GM19238 (cell line): ENCODE results near the gene IL24.
A peak's percentile ranks its signal among the peaks of the same experiment; 100 is the strongest.
"Not testable (repeated sequence)": the region's sequence is repeated elsewhere in the genome, so short reads cannot be mapped to it uniquely, and the experiment has no call there.

Experiments
- DNase-seq: peaks from one replicate; pipeline ENCODE4 v3.0.0; 2011; ENCODE audit warnings: low spot score; ENCODE audit not compliant: insufficient read length

Gene IL24

GRCh38 chr1:206897175-206897574 is at the start of gene IL24:
TSS of gene IL24 (plus strand) at chr1:206897443. CDS start at chr1:206897833, 390 bp downstream.
- DNase-seq = no peak

- no peak for DNase-seq
These were observed 49.3 kb upstream of the IL24 start for GRCh38 chr1:206847946-206848345.

GRCh38 chr1:206850401-206850800 is 46.8 kb upstream of the IL24 start:
- DNase-seq = no peak

- DNase-seq = no peak
These were observed 45.8 kb upstream of the IL24 start for GRCh38 chr1:206851341-206852010.

GRCh38 chr1:206852662-206853061 is 44.6 kb upstream of the IL24 start:
- DNase-seq = not testable (repeated sequence)

GRCh38 chr1:206853696-206854095 is 43.5 kb upstream of the IL24 start:
- not testable (repeated sequence) for DNase-seq

- DNase-seq = no peak
These were observed 42.7 kb upstream of the IL24 start for GRCh38 chr1:206854401-206855129.

GRCh38 chr1:206855859-206856258 is 41.4 kb upstream of the IL24 start:
- DNase-seq = no peak

GRCh38 chr1:206856674-206857464 is 40.4 kb upstream of the IL24 start:
- no peak for DNase-seq

GRCh38 chr1:206859082-206859521 is 38.1 kb upstream of the IL24 start:
- DNase-seq = no peak

- no peak for DNase-seq
These were observed 37.1 kb upstream of the IL24 start for GRCh38 chr1:206860165-206860564.

GRCh38 chr1:206863266-206863665 is 34.0 kb upstream of the IL24 start:
- no peak for DNase-seq

- DNase-seq = peak; percentile 39
These were observed 32.1 kb upstream of the IL24 start, which contains the start of gene IL20 for GRCh38 chr1:206864939-206865671. TSS of gene IL20 (plus strand) at chr1:206865623. CDS start at chr1:206865853, 230 bp downstream.

- DNase-seq = no peak
These were observed 31.2 kb upstream of the IL24 start for GRCh38 chr1:206866062-206866461.

GRCh38 chr1:206867239-206867638 is 30.0 kb upstream of the IL24 start:
- no peak for DNase-seq

- DNase-seq = no peak
These were observed 29.5 kb upstream of the IL24 start for GRCh38 chr1:206867716-206868115.

- DNase-seq = no peak
These were observed 29.0 kb upstream of the IL24 start for GRCh38 chr1:206868264-206868663.

- no peak for DNase-seq
These were observed 25.1 kb upstream of the IL24 start for GRCh38 chr1:206872139-206872538.

GRCh38 chr1:206873603-206874188 is 23.5 kb upstream of the IL24 start:
- no peak for DNase-seq

- DNase-seq = no peak
These were observed 21.4 kb upstream of the IL24 start for GRCh38 chr1:206875752-206876377.
